Body of pancreas (tissue), 4 donors: ENCODE data around the gene BTBD9.

Experiments
- POLR2A ChIP-seq, 3 donors: fragments of 450-650 bp; IDR thresholded peaks; one replicate each; pipeline ENCODE4 v1.6.1; 2016; ENCODE audit warnings: antibody characterized with exemption in 3 of 3, mild to moderate bottlenecking in 2 of 3
- TF ChIP-seq, protein P1 (sequence below), 7 experiments: fragments of 450-650 bp in 4 of 7; fragments of 200-600 bp in 3 of 7; sonication (generic) in 3 of 7; IDR thresholded peaks; one replicate each; pipeline ENCODE4 v1.5.1; 2016 to 2019; ENCODE audit warnings: antibody characterized with exemption in 7 of 7

GRCh38 chr6:38146734-38147027 lies 493.0 kb downstream of the BTBD9 start:
- TF ChIP-seq, protein P1, sequence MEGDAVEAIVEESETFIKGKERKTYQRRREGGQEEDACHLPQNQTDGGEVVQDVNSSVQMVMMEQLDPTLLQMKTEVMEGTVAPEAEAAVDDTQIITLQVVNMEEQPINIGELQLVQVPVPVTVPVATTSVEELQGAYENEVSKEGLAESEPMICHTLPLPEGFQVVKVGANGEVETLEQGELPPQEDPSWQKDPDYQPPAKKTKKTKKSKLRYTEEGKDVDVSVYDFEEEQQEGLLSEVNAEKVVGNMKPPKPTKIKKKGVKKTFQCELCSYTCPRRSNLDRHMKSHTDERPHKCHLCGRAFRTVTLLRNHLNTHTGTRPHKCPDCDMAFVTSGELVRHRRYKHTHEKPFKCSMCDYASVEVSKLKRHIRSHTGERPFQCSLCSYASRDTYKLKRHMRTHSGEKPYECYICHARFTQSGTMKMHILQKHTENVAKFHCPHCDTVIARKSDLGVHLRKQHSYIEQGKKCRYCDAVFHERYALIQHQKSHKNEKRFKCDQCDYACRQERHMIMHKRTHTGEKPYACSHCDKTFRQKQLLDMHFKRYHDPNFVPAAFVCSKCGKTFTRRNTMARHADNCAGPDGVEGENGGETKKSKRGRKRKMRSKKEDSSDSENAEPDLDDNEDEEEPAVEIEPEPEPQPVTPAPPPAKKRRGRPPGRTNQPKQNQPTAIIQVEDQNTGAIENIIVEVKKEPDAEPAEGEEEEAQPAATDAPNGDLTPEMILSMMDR (IDR thresholded peaks at IDR 0.05) = no peak
- no peak for TF ChIP-seq POLR2A (IDR thresholded peaks at IDR 0.05)
